HCT116 (cell line): ENCODE results near the gene GANC. TPM values are rescaled to one million over a fixed set of nuclear protein-coding genes. Genes with fewer than 3 reads are reported as not detected.

Source experiments
- ATAC-seq: fragments of 200-7000 bp; cut with Tn5 transposase; 2 replicates; pipeline ENCODE4 v1.9.1; 2020; ENCODE audit warnings: mild to moderate bottlenecking, moderate library complexity
- BruUV-seq: library from RNA; stranded (reverse); fragments of 400-500 nt; replicated peaks from 2 replicates; lab custom pipeline; 2021; lab: Mats Ljungman, UMichigan
- CTCF ChIA-PET: fragments of 300-600 bp; sonication (Branson Sonifier 250); formaldehyde crosslinking; loops from one replicate; lab custom pipeline; 2021; ENCODE audit warnings: antibody characterized with exemption; lab: Charles Lee
- POLR2A ChIA-PET: fragments of 300-600, 350-600 bp; sonication (Branson Sonifier 250); formaldehyde crosslinking; loops from one replicate; lab custom pipeline; 2021; ENCODE audit warnings: antibody characterized with exemption; lab: Charles Lee
- RAD21 ChIA-PET, 2 experiments: fragments of 300-600 bp; sonication (Branson Sonifier 250); formaldehyde crosslinking; loops; one replicate each; lab custom pipeline; 2023; ENCODE audit warnings: low total read pairs in 2 of 2; ENCODE audit not compliant: uncharacterized antibody in 2 of 2, unreplicated experiment in 2 of 2, low non-redundant PET in 1 of 2; lab: Charles Lee
- DNase-seq: peaks from one replicate; pipeline ENCODE4 v3.0.0-alpha.2; 2010; ENCODE audit warnings: low read depth, low spot score
- H2AFZ ChIP-seq: fragments of 200-600 bp; shearing (Covaris generic), sonication (generic); 2 replicates; pipeline ENCODE4 v1.6.1; 2017; ENCODE audit warnings: low read depth, mixed run types, mixed read lengths, antibody characterized with exemption, low read length; ENCODE audit not compliant: poor library complexity, severe bottlenecking
- H3K27ac ChIP-seq: 2 replicates; pipeline ENCODE4 v1.5.1; 2012; ENCODE audit warnings: low read depth, low read length
- H3K27me3 ChIP-seq: fragments of 200-600 bp; sonication (generic); 2 replicates; pipeline ENCODE4 v1.6.1; 2016; ENCODE audit warnings: mixed run types, low read length, mixed read lengths; ENCODE audit not compliant: insufficient read depth
- H3K36me3 ChIP-seq, 2 experiments: fragments of 200-500 bp in 1 of 2; fragments of 200-600 bp in 1 of 2; sonication (Bioruptor generic) in 1 of 2; sonication (generic) in 1 of 2; 2 replicates each; pipeline versions ENCODE4 v1.5.1 to v1.6.1; 2014 to 2016; ENCODE audit warnings: low read length in 2 of 2, inconsistent platforms in 1 of 2, mixed read lengths in 1 of 2, mixed run types in 1 of 2; ENCODE audit not compliant: insufficient read depth in 2 of 2, control insufficient read depth in 1 of 2
- H3K4me1 ChIP-seq, 2 experiments: fragments of 200-600 bp in 1 of 2; sonication (generic) in 1 of 2; 2 replicates each; pipeline versions ENCODE4 v1.5.1 to v1.6.1; 2012 to 2017; ENCODE audit warnings: low read length in 2 of 2, inconsistent platforms in 1 of 2, mild to moderate bottlenecking in 1 of 2, mixed read lengths in 1 of 2, mixed run types in 1 of 2, moderate library complexity in 1 of 2; ENCODE audit not compliant: insufficient read depth in 2 of 2, control insufficient read depth in 1 of 2
- H3K4me2 ChIP-seq: fragments of 200-600 bp; sonication (generic); 2 replicates; pipeline ENCODE4 v1.6.1; 2017; ENCODE audit warnings: mixed run types, low read length, mixed read lengths
- H3K4me3 ChIP-seq, 2 experiments: fragments of 200-600 bp in 1 of 2; sonication (generic) in 1 of 2; replicated peaks in 1 of 2; 2 replicates each; pipeline ENCODE4 v1.5.1; 2011 to 2016; ENCODE audit warnings: low read length in 2 of 2, control low read depth in 1 of 2, low read depth in 1 of 2, mild to moderate bottlenecking in 1 of 2, mixed read lengths in 1 of 2, mixed run types in 1 of 2
- H3K79me2 ChIP-seq: fragments of 200-600 bp; sonication (generic); 2 replicates; pipeline ENCODE4 v1.6.1; 2017; ENCODE audit warnings: mild to moderate bottlenecking, mixed run types, low read length, moderate library complexity, mixed read lengths; ENCODE audit not compliant: insufficient read depth
- H3K9ac ChIP-seq: fragments of 200-600 bp; sonication (generic); 2 replicates; pipeline ENCODE4 v1.6.1; 2016; ENCODE audit warnings: low read length, mixed read lengths
- H3K9me2 ChIP-seq: fragments of 200-600 bp; sonication (generic), shearing (Covaris generic); 2 replicates; pipeline ENCODE4 v1.6.1; 2017; ENCODE audit warnings: mixed run types, mild to moderate bottlenecking, moderate library complexity; ENCODE audit not compliant: insufficient read depth
- H3K9me3 ChIP-seq, 2 experiments: fragments of 200-500 bp in 1 of 2; fragments of 200-600 bp in 1 of 2; sonication (Bioruptor generic) in 1 of 2; sonication (generic) in 1 of 2; 2 replicates each; pipeline ENCODE4 v1.6.1; 2014 to 2017; ENCODE audit warnings: low read length in 2 of 2, mixed read lengths in 2 of 2, inconsistent platforms in 1 of 2, low read depth in 1 of 2, mild to moderate bottlenecking in 1 of 2, mixed run types in 1 of 2, moderate library complexity in 1 of 2; ENCODE audit not compliant: control insufficient read depth in 1 of 2, insufficient read depth in 1 of 2
- H4K20me1 ChIP-seq: fragments of 200-600 bp; sonication (generic), shearing (Covaris generic); 2 replicates; pipeline ENCODE4 v1.6.1; 2017; ENCODE audit warnings: mixed run types, mild to moderate bottlenecking, moderate library complexity; ENCODE audit not compliant: insufficient read depth
- ATF3 ChIP-seq: IDR thresholded peaks from 2 replicates; pipeline ENCODE4 v1.6.1; 2012
- JUND ChIP-seq: IDR thresholded peaks from 2 replicates; pipeline ENCODE4 v1.6.1; 2012
- SRF ChIP-seq: IDR thresholded peaks from 2 replicates; pipeline ENCODE4 v1.6.1; 2012; ENCODE audit warnings: low read depth
- TCF7L2 ChIP-seq: IDR thresholded peaks from 2 replicates; pipeline ENCODE4 v1.7.0; 2011; ENCODE audit warnings: borderline replicate concordance, inconsistent platforms; ENCODE audit not compliant: insufficient read depth, insufficient read length; ENCODE audit errors: extremely low read depth
- ZBTB33 ChIP-seq: IDR thresholded peaks from 2 replicates; pipeline ENCODE4 v1.6.1; 2011; ENCODE audit warnings: mild to moderate bottlenecking, low read length, moderate library complexity; ENCODE audit not compliant: insufficient replicate concordance; ENCODE audit errors: extremely low read depth
- ZNF274 ChIP-seq: fragments of 200-500 bp; sonication (Bioruptor generic); IDR thresholded peaks from 2 replicates; pipeline ENCODE4 v1.6.1; 2014; ENCODE audit warnings: mild to moderate bottlenecking, low read depth, low read length, inconsistent platforms
- intact Hi-C: fragments of 100-400 bp; cut with micrococcal nuclease; formaldehyde crosslinking; loops from 2 replicates; pipeline ENCODE4 v1.10.0; 2022
- total RNA-seq: library from RNA; stranded (reverse); gene quantifications from one replicate; pipeline ENCODE4 v1.2.1, GENCODE V29; 2021; ENCODE audit not compliant: unreplicated experiment

Gene GANC
- total RNA-seq, 1 experiment from 2014 or later: 13.1 TPM

- H3K9me2 ChIP-seq: no peaks in the 10 kb centered on the region
These were observed 87.6 kb downstream of the GANC start for GRCh38 chr15:42360535-42361112.

More at GRCh38 chr15:42360535-42361112, 87.6 kb downstream of the GANC start:
- intact Hi-C loops: no loop called here
- TF ChIP-seq SRF (no peak), ZNF274 (no peak), ATF3 (no peak), JUND (no peak), ZBTB33 (no peak), TCF7L2 (no peak)
- Histone ChIP-seq H3K4me3 (no peak overlapping the region), H3K79me2 (no peaks in the 10 kb centered on the region), H3K27ac (no peak overlapping the region), H3K9ac (no peak overlapping the region), H4K20me1 (no peaks in the 10 kb centered on the region), H3K4me2 (no peak overlapping the region), H2AFZ (no peak overlapping the region), H3K27me3 (no peaks in the 10 kb centered on the region), H3K36me3 (no peaks in the 10 kb centered on the region), H3K4me1 (no peaks in the 10 kb centered on the region), H3K9me3 (no peaks in the 10 kb centered on the region)
- RAD21 ChIA-PET: no interaction called here
- DNase-seq (no peak), ATAC-seq (no peak)
- CTCF ChIA-PET: no interaction called here
- no TSS peak for BruUV-seq
- POLR2A ChIA-PET: no interaction called here
